Measurements from ENCODE around the gene CPNE4. TPM values are rescaled to one million over a fixed set of nuclear protein-coding genes. Genes with fewer than 3 reads are reported as not detected.

CPNE4 gene
- total RNA-seq, 1 experiment from 2014 or later = 0.41 TPM

GRCh38 chr3:131553495-131554247 is 481.1 kb downstream of the CPNE4 start:
- H3K27me3 Mint-ChIP-seq (ENCODE audit: insufficient read depth, unreplicated experiment) = peaks cover 12% of the 10 kb centered on the region
- CTCF ChIA-PET = interaction anchor here (0.6 kb wide), 1 partner anchor 13 kb away, joined by 3 read pairs; no protein-coding TSS in a partner anchor
- no peak overlapping the region for H3K27ac Mint-ChIP-seq (ENCODE audit: unreplicated experiment)
- no peaks in the 10 kb centered on the region for H3K36me3 Mint-ChIP-seq (ENCODE audit: insufficient read depth, unreplicated experiment)
- H3K4me1 ChIP-seq = no peaks in the 10 kb centered on the region
- DNase-seq = no peak
- no peaks in the 10 kb centered on the region for H3K9me3 Mint-ChIP-seq (ENCODE audit: unreplicated experiment)
- TF ChIP-seq, protein P1, sequence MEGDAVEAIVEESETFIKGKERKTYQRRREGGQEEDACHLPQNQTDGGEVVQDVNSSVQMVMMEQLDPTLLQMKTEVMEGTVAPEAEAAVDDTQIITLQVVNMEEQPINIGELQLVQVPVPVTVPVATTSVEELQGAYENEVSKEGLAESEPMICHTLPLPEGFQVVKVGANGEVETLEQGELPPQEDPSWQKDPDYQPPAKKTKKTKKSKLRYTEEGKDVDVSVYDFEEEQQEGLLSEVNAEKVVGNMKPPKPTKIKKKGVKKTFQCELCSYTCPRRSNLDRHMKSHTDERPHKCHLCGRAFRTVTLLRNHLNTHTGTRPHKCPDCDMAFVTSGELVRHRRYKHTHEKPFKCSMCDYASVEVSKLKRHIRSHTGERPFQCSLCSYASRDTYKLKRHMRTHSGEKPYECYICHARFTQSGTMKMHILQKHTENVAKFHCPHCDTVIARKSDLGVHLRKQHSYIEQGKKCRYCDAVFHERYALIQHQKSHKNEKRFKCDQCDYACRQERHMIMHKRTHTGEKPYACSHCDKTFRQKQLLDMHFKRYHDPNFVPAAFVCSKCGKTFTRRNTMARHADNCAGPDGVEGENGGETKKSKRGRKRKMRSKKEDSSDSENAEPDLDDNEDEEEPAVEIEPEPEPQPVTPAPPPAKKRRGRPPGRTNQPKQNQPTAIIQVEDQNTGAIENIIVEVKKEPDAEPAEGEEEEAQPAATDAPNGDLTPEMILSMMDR (IDR thresholded peaks at IDR 0.05; ENCODE audit: insufficient read depth in 1 of 2, low read depth in 1 of 2, low read length in 1 of 2, severe bottlenecking in 1 of 2, unreplicated experiment in 1 of 2) = no peak
- BruUV-seq (replicated peaks) = no TSS peak
- intact Hi-C loops (cut with micrococcal nuclease; ENCODE audit: unreplicated experiment) = no loop called here
- no peaks in the 10 kb centered on the region for H3K4me1 Mint-ChIP-seq (ENCODE audit: low read depth, unreplicated experiment)
- H3K4me3 Mint-ChIP-seq (ENCODE audit: unreplicated experiment) = no peak overlapping the region
- H3K4me3 ChIP-seq (ENCODE audit: low read depth, low read length) = no peak overlapping the region
- no peaks in the 10 kb centered on the region for H3K36me3 ChIP-seq (ENCODE audit: control insufficient read depth, insufficient read depth, low read length)
- POLR2A ChIA-PET = no interaction called here
- H3K9me3 ChIP-seq = no peaks in the 10 kb centered on the region
- no peaks in the 10 kb centered on the region for H3K27me3 ChIP-seq (replicated peaks; ENCODE audit: control insufficient read depth, insufficient read depth, low read length)

DNA sequence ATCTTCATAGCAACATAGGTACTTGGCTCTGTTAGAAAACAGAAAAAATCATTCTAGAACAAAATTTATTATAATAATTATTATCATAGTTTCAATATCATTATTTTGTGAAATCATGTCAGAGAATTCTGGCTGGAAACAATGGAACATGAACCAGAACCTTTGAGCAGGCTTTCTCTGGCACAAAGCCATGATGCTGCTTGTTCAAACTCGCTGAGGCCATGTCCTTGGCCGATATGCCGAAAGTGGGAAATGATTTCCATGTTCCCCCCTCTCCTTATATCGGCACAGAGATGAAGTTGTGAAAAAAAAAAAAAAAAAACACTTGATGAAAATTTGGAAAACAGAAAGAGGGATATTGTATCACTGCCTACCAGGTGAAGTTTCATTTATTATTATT is 483.1 kb downstream of the CPNE4 start:
- no peaks in the 10 kb centered on the region for H3K36me3 ChIP-seq (ENCODE audit: control insufficient read depth, insufficient read depth, low read length)
- Mint-ChIP-seq H3K27ac (ENCODE audit: unreplicated experiment) (no peak overlapping the region), H3K27me3 (ENCODE audit: insufficient read depth, unreplicated experiment) (peaks cover 13% of the 10 kb centered on the region), H3K9me3 (ENCODE audit: unreplicated experiment) (no peaks in the 10 kb centered on the region), H3K36me3 (ENCODE audit: insufficient read depth, unreplicated experiment) (no peaks in the 10 kb centered on the region), H3K4me1 (ENCODE audit: low read depth, unreplicated experiment) (no peaks in the 10 kb centered on the region), H3K4me3 (ENCODE audit: unreplicated experiment) (no peak overlapping the region)
- ChIA-PET POLR2A (no interaction called here), CTCF (no interaction called here)
- DNase-seq = no peak
- no peaks in the 10 kb centered on the region for H3K9me3 ChIP-seq
- intact Hi-C loops (cut with micrococcal nuclease; ENCODE audit: unreplicated experiment) = no loop called here
- H3K4me1 ChIP-seq = no peaks in the 10 kb centered on the region
- H3K4me3 ChIP-seq (ENCODE audit: low read depth, low read length) = no peak overlapping the region
- no peaks in the 10 kb centered on the region for H3K27me3 ChIP-seq (replicated peaks; ENCODE audit: control insufficient read depth, insufficient read depth, low read length)
- BruUV-seq (replicated peaks) = no TSS peak
- TF ChIP-seq, protein P1 (IDR thresholded peaks at IDR 0.05; ENCODE audit: insufficient read depth in 1 of 2, low read depth in 1 of 2, low read length in 1 of 2, severe bottlenecking in 1 of 2, unreplicated experiment in 1 of 2) = no peak

GRCh38 chr3:131550562-131551465 is 484.0 kb downstream of the CPNE4 start:
- H3K27me3 Mint-ChIP-seq (ENCODE audit: insufficient read depth, unreplicated experiment) = peaks cover 13% of the 10 kb centered on the region
- Histone ChIP-seq H3K36me3 (ENCODE audit: control insufficient read depth, insufficient read depth, low read length) (no peaks in the 10 kb centered on the region), H3K4me3 (ENCODE audit: low read depth, low read length) (no peak overlapping the region), H3K27me3 (replicated peaks; ENCODE audit: control insufficient read depth, insufficient read depth, low read length) (no peaks in the 10 kb centered on the region), H3K9me3 (no peaks in the 10 kb centered on the region), H3K4me1 (no peaks in the 10 kb centered on the region)
- CTCF ChIA-PET = no interaction called here
- BruUV-seq (replicated peaks) = no TSS peak
- no peaks in the 10 kb centered on the region for H3K4me1 Mint-ChIP-seq (ENCODE audit: low read depth, unreplicated experiment)
- H3K4me3 Mint-ChIP-seq (ENCODE audit: unreplicated experiment) = no peak overlapping the region
- H3K36me3 Mint-ChIP-seq (ENCODE audit: insufficient read depth, unreplicated experiment) = no peaks in the 10 kb centered on the region
- intact Hi-C loops (cut with micrococcal nuclease; ENCODE audit: unreplicated experiment) = no loop called here
- TF ChIP-seq, protein P1 (IDR thresholded peaks at IDR 0.05; ENCODE audit: insufficient read depth in 1 of 2, low read depth in 1 of 2, low read length in 1 of 2, severe bottlenecking in 1 of 2, unreplicated experiment in 1 of 2) = no peak
- DNase-seq = no peak
- POLR2A ChIA-PET = no interaction called here
- H3K27ac Mint-ChIP-seq (ENCODE audit: unreplicated experiment) = no peak overlapping the region
- no peaks in the 10 kb centered on the region for H3K9me3 Mint-ChIP-seq (ENCODE audit: unreplicated experiment)
